ENCODE results near the gene MAP3K12. TPM values are rescaled to one million over a fixed set of nuclear protein-coding genes. Genes with fewer than 3 reads are reported as not detected.
A peak's percentile ranks its signal among the peaks of the same experiment; 100 is the strongest.

Gene MAP3K12
- total and polyA plus RNA-seq, 2 experiments from 2014 or later: 6.6 to 17.9 TPM

DNA sequence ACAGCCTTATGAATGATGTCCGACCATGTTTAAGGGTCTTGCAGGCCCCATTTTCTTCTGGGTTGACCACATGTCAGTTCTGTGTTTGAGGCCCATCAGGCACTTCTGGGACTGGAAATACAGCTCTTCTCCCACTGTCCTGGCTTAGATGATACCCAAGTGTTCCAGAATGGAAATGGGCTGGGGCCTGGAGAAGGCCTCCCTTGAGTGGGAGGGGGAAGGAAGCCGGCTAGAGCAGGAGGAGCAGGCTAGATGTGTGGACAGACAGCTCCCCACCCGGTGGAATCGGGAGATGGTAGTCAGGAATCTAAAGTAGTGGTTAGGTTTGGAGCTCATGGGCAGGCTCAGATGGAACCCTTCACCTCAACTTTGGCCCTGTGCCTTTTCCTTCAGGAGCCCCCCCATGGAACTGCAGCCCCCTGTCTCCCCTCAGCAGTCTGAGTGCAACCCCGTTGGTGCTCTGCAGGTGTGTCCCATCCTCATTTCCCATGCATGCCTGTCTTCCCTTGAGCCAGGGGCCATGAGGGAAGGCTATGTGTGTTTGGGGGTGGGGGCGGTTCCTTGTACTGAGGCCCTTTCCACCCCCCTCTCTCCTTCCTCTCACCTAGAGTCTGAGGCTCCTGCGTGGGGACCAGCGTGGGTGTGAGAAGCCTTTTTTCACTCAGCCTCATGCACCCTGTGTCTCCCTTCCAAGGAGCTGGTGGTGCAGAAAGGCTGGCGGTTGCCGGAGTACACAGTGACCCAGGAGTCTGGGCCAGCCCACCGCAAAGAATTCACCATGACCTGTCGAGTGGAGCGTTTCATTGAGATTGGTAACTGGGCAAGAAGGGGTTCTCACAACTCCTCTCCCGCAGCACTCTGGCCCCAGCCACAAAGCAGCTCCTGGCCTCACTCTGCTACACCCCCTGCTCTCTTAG lies 5.0 kb upstream of the MAP3K12 start:
- H3K4me3 Mint-ChIP-seq: no peak overlapping the region; the same call in 2 of the 3 replicates
- Histone ChIP-seq H3K4me3 (no peak overlapping the region), H3K4me1 (ENCODE audit: insufficient read depth) (peaks cover 14% of the 10 kb centered on the region), H3K4me2 (no peak overlapping the region), H3K36me3 (ENCODE audit: insufficient read depth) (no peaks in the 10 kb centered on the region; the same call in 1 of the 2 replicates), H3K9me2 (ENCODE audit: insufficient read depth) (no peaks in the 10 kb centered on the region), H3K27me3 (ENCODE audit: insufficient read depth) (no peaks in the 10 kb centered on the region), H3K27ac (ENCODE audit: low read depth) (no peak overlapping the region), H3K79me2 (replicated peaks; ENCODE audit: insufficient read depth) (peaks cover 12% of the 10 kb centered on the region), H2AFZ (no peak overlapping the region), H4K20me1 (replicated peaks; ENCODE audit: insufficient read depth) (no peaks in the 10 kb centered on the region), H3F3A (replicated peaks; ENCODE audit: low read depth) (peaks cover 11% of the 10 kb centered on the region)
- 0 out of 2 replicates have a peak overlapping the region, but pooled peaks have one; percentile 27 for H3K27ac Mint-ChIP-seq
- H3K27me3 Mint-ChIP-seq (ENCODE audit: insufficient read depth, low read depth, poor library complexity): peaks cover 17% of the 10 kb centered on the region
- no peaks in the 10 kb centered on the region; the same call in 2 of the 3 replicates for H3K9me3 Mint-ChIP-seq
- ATAC-seq: no peak
- H3K4me1 Mint-ChIP-seq: peaks cover 20% of the 10 kb centered on the region
- no peak for TF ChIP-seq ZNF462 (CRISPR knock-in tag; IDR thresholded peaks at IDR 0.05)
- TF ChIP-seq, protein P1, sequence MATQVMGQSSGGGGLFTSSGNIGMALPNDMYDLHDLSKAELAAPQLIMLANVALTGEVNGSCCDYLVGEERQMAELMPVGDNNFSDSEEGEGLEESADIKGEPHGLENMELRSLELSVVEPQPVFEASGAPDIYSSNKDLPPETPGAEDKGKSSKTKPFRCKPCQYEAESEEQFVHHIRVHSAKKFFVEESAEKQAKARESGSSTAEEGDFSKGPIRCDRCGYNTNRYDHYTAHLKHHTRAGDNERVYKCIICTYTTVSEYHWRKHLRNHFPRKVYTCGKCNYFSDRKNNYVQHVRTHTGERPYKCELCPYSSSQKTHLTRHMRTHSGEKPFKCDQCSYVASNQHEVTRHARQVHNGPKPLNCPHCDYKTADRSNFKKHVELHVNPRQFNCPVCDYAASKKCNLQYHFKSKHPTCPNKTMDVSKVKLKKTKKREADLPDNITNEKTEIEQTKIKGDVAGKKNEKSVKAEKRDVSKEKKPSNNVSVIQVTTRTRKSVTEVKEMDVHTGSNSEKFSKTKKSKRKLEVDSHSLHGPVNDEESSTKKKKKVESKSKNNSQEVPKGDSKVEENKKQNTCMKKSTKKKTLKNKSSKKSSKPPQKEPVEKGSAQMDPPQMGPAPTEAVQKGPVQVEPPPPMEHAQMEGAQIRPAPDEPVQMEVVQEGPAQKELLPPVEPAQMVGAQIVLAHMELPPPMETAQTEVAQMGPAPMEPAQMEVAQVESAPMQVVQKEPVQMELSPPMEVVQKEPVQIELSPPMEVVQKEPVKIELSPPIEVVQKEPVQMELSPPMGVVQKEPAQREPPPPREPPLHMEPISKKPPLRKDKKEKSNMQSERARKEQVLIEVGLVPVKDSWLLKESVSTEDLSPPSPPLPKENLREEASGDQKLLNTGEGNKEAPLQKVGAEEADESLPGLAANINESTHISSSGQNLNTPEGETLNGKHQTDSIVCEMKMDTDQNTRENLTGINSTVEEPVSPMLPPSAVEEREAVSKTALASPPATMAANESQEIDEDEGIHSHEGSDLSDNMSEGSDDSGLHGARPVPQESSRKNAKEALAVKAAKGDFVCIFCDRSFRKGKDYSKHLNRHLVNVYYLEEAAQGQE (IDR thresholded peaks at IDR 0.05; ENCODE audit: unreplicated experiment): no peak
- no peak for TF ChIP-seq STAT1 (IDR thresholded peaks at IDR 0.05; ENCODE audit: unreplicated experiment)
- TF ChIP-seq EZH2 (IDR thresholded peaks at IDR 0.05; ENCODE audit: low read depth, unreplicated experiment): no peak
- TF ChIP-seq NANOG (IDR thresholded peaks at IDR 0.05; ENCODE audit: borderline replicate concordance): no peak
- TF ChIP-seq EZH2phosphoT487 (IDR thresholded peaks at IDR 0.05; ENCODE audit: unreplicated experiment): no peak
- no peak for TF ChIP-seq ZNF331 (CRISPR knock-in tag; IDR thresholded peaks at IDR 0.05; ENCODE audit: low read depth)
- TF ChIP-seq CTCF (conservative IDR thresholded peaks at IDR 0.05; ENCODE audit: low read depth in 2 of 2): no peak
- TF ChIP-seq ZNF114 (CRISPR knock-in tag; IDR thresholded peaks at IDR 0.05): no peak
- TF ChIP-seq, protein P2, sequence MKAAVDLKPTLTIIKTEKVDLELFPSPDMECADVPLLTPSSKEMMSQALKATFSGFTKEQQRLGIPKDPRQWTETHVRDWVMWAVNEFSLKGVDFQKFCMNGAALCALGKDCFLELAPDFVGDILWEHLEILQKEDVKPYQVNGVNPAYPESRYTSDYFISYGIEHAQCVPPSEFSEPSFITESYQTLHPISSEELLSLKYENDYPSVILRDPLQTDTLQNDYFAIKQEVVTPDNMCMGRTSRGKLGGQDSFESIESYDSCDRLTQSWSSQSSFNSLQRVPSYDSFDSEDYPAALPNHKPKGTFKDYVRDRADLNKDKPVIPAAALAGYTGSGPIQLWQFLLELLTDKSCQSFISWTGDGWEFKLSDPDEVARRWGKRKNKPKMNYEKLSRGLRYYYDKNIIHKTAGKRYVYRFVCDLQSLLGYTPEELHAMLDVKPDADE (IDR thresholded peaks at IDR 0.05): no peak
- TF ChIP-seq JUNB (IDR thresholded peaks at IDR 0.05; ENCODE audit: unreplicated experiment): no peak
- no peak for TF ChIP-seq CREB1 (CRISPR knock-in tag; IDR thresholded peaks at IDR 0.05; ENCODE audit: low read depth)
- no peak for TF ChIP-seq POLR2AphosphoS5 (IDR thresholded peaks at IDR 0.05; ENCODE audit: low read depth)
- DNase-seq (ENCODE audit: low spot score): no peak
- peaks cover 35% of the 10 kb centered on the region for H3K36me3 Mint-ChIP-seq (ENCODE audit: low read depth)

All from GM23338 (cell line).